Activated B cell treated with CpG ODN at 0.5 μM for 24 hours (primary cell): ENCODE data around the gene TPCN1. TPM values are rescaled to one million over a fixed set of nuclear protein-coding genes. Genes with fewer than 3 reads are reported as not detected.

Source experiments
- ATAC-seq: fragments of 200-7000 bp; cut with Tn5 transposase; one replicate; pipeline ENCODE4 v1.10.0; 2021; ENCODE audit warnings: low read depth, mild to moderate bottlenecking, moderate library complexity
- CTCF ChIA-PET: fragments of 350-600 bp; sonication (Branson Sonifier 250); formaldehyde crosslinking; loops from one replicate; lab custom pipeline; 2021; ENCODE audit warnings: antibody characterized with exemption; lab: Charles Lee
- POLR2A ChIA-PET: fragments of 350-600 bp; sonication (Branson Sonifier 250); formaldehyde crosslinking; loops from one replicate; lab custom pipeline; 2021; ENCODE audit warnings: antibody characterized with exemption; lab: Charles Lee
- DNase-seq: peaks from one replicate; pipeline ENCODE4 v3.0.0; 2022
- H3K27ac Mint-ChIP-seq: one replicate; pipeline ENCODE4 v1.8.0; 2020; ENCODE audit warnings: mixed read lengths
- H3K27me3 Mint-ChIP-seq: one replicate; pipeline ENCODE4 v1.8.0; 2021; ENCODE audit warnings: mixed read lengths
- H3K36me3 Mint-ChIP-seq: one replicate; pipeline ENCODE4 v1.8.0; 2021; ENCODE audit warnings: low read depth, mixed read lengths
- H3K4me1 Mint-ChIP-seq: one replicate; pipeline ENCODE4 v1.8.0; 2021; ENCODE audit warnings: mixed read lengths
- H3K4me3 Mint-ChIP-seq: one replicate; pipeline ENCODE4 v1.8.0; 2020; ENCODE audit warnings: mild to moderate bottlenecking, mixed read lengths
- H3K9me3 Mint-ChIP-seq: one replicate; pipeline ENCODE4 v1.8.0; 2020; ENCODE audit warnings: mixed read lengths
- CTCF ChIP-seq: fragments of 200-600 bp; IDR thresholded peaks from one replicate; pipeline ENCODE4 v1.8.0; 2022; ENCODE audit warnings: antibody characterized with exemption, mild to moderate bottlenecking
- intact Hi-C: fragments of 100-400 bp; cut with micrococcal nuclease; formaldehyde crosslinking; loops from one replicate; pipeline ENCODE4 v1.15.1; 2024
- total RNA-seq: library from RNA; stranded (reverse); gene quantifications from 2 replicates; pipeline ENCODE4 v1.2.3, GENCODE V29; 2022

Gene TPCN1
- total RNA-seq, 1 donor from 2014 or later, result 126 TPM

DNA sequence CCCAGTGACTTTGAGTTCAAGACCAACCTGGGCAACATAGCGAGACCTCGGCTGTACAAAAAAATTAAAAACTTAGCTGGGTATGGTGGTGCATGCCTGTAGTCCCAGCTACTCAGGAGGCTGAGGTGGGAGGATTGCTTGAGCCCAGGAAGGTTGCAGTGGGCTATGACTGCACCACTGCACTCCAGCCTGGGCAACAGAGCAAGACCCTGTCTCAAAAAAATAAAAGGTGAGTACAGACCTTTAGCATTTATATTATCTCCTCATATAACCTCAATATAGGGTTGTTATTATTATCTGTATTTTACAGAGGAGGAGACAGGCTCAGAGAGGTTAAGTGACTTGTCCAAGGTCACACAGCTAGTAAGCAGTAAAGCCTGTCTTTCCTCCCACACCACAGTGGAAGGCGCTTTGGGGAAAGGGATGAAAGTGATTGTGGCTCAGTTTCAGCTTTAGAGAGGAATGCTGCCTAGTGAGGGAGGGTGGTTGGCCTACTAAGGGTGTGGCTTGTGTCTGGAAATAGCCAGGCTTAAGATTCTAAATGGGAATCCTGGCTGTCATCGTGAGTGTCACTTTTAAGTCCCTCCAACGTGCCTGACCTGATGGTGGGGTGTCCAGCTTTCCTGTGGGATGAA is 7.2 kb downstream of the TPCN1 start:
- Mint-ChIP-seq H3K4me3 (no peak overlapping the region), H3K9me3 (no peaks in the 10 kb centered on the region), H3K4me1 (peaks cover 68% of the 10 kb centered on the region), H3K27me3 (no peaks in the 10 kb centered on the region), H3K36me3 (peaks cover 54% of the 10 kb centered on the region), H3K27ac (peak overlapping the region; percentile 90)
- intact Hi-C loops, result loop anchor here (1.0 kb wide), 3 partner anchors 7 to 43 kb away; partner anchors contain the start of genes DDX54, RITA1 and TPCN1
- ChIA-PET CTCF (no interaction called here), POLR2A (interaction anchor here (1.0 to 13.6 kb wide), 7 partner anchors 7 to 104 kb away, joined by 3 to 277 read pairs (median 52); partner anchors contain the start of genes DDX54, RITA1 and TPCN1)
- TF ChIP-seq CTCF, result no peak
- ATAC-seq, result no peak
- DNase-seq, result no peak

GRCh38 chr12:113230315-113231234 is 9.3 kb downstream of the TPCN1 start:
- POLR2A ChIA-PET, result interaction anchor here (0.6 to 13.6 kb wide), 17 partner anchors 9 to 250 kb away, joined by 3 to 277 read pairs (median 6); partner anchors contain the start of genes DDX54, RITA1, SLC8B1 and TPCN1
- H3K27me3 Mint-ChIP-seq, result no peaks in the 10 kb centered on the region
- peak overlapping the region; percentile 60 for H3K4me3 Mint-ChIP-seq
- H3K27ac Mint-ChIP-seq, result peak overlapping the region; percentile 90
- H3K36me3 Mint-ChIP-seq, result peaks cover 65% of the 10 kb centered on the region
- intact Hi-C loops, result loop anchor here (5.0 kb wide), 2 partner anchors 153 to 178 kb away; no protein-coding TSS in a partner anchor
- H3K4me1 Mint-ChIP-seq, result peaks cover 73% of the 10 kb centered on the region
- CTCF ChIA-PET, result interaction anchor here (0.7 to 2.1 kb wide), 8 partner anchors 10 to 36 kb away, joined by 3 to 12 read pairs (median 5); partner anchors contain the start of gene TPCN1
- no peak for TF ChIP-seq CTCF
- DNase-seq (no peak), ATAC-seq (no peak)
- no peaks in the 10 kb centered on the region for H3K9me3 Mint-ChIP-seq

DNA sequence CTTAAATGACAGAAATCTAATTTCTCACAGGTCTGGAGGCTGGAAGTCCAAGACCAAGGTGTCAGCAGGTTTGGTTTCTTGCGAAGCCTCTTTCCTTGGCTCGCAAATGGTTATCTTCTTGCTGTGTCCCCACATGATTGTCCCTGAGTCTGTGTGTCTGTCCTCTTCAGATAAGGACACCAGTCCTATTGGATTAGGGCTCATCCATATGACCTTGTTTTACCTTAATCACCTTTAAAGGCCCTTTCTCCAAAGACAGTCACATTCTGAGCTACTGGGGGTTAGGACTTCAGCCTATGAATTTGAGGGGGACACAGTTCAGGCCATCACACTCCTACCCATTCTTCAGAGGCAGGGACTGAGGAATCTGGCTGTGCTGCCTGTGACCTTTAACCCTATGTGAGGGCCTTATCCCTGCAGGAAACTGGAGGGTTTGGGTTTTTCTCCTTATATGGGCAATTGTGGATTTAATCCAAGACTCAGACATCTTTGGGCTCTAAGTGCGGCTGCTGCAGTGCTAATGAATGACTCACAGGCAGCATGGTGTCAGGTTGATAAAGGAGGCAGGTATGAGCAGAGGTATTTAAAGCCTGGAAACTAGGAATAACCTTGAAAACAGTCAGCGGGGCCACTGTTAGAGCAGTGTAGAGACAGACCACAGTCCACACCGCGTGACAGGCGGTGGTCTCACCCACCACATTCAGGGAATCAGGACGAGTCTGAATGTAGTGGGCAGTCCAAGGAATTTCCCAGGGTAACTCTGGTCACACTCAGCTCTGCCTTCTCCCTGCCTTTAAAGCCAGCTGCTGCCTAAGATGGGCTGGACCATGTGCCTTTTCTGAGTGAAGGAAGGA is 10.2 kb downstream of the TPCN1 start:
- DNase-seq, result no peak
- ChIA-PET CTCF (interaction anchor here (0.8 to 3.0 kb wide), 5 partner anchors 23 to 37 kb away, joined by 3 to 44 read pairs (median 12); no protein-coding TSS in a partner anchor), POLR2A (interaction anchor here (0.6 to 13.6 kb wide), 7 partner anchors 10 to 422 kb away, joined by 3 to 277 read pairs (median 52); partner anchors contain the start of genes DDX54, RITA1 and TPCN1)
- intact Hi-C loops, result loop anchor here (5.0 kb wide), 2 partner anchors 154 to 179 kb away; no protein-coding TSS in a partner anchor
- H3K27ac Mint-ChIP-seq, result peak overlapping the region; percentile 53
- H3K4me1 Mint-ChIP-seq, result peaks cover 79% of the 10 kb centered on the region
- H3K4me3 Mint-ChIP-seq, result no peak overlapping the region
- TF ChIP-seq CTCF, result no peak
- no peaks in the 10 kb centered on the region for H3K27me3 Mint-ChIP-seq
- H3K36me3 Mint-ChIP-seq, result peaks cover 71% of the 10 kb centered on the region
- H3K9me3 Mint-ChIP-seq, result no peaks in the 10 kb centered on the region
- no peak for ATAC-seq

DNA sequence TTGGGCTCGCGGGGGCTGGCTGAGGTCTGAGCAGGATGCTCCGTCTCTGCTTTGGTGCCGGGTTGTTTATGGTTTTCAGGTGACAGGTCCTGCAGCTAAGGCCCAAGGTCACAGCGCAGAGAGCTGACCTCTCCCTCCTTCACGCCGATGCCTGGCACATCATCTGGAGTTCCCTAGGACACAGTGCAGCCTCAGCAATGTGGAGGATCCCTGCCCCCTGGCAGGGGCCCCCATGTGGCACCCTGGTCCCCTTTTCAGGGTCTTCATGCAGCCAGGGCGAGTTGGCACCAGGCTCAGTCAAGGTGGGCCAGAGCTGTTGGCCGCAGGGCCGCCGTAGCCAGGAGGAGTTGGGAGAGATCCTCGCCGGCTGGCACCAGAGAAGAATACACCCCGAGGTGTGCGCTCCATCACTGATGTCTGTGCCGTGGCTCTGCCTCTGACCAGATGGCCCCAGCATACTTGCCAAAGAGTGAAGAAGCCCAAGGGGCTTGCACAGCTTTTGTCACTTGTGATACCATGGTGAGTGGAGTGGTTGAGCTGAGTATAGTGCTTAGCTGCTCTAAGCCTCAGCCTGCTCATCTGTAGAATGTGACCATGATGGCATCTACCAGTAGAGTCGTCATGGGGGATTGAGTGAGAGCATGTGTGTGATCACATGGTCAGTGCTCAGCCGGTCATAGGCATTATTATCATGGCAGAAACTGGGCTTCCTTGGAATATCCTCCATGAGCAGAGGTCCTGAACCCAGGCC is 11.0 kb downstream of the TPCN1 start:
- ChIA-PET CTCF (interaction anchor here (0.8 to 3.0 kb wide), 11 partner anchors 8 to 58 kb away, joined by 3 to 44 read pairs (median 6); partner anchors contain the start of genes DDX54, RITA1 and TPCN1), POLR2A (interaction anchor here (0.6 to 13.6 kb wide), 13 partner anchors 10 to 422 kb away, joined by 3 to 277 read pairs (median 6); partner anchors contain the start of genes DDX54, OAS2, RITA1 and SDSL)
- Mint-ChIP-seq H3K4me3 (peak overlapping the region; percentile 76), H3K27ac (peak overlapping the region; percentile 95), H3K4me1 (peaks cover 86% of the 10 kb centered on the region), H3K9me3 (no peaks in the 10 kb centered on the region), H3K27me3 (no peaks in the 10 kb centered on the region), H3K36me3 (peaks cover 65% of the 10 kb centered on the region)
- peak; percentile 9 for DNase-seq
- no peak for TF ChIP-seq CTCF
- intact Hi-C loops, result loop anchor here (5.0 kb wide), 2 partner anchors 155 to 180 kb away; no protein-coding TSS in a partner anchor
- ATAC-seq, result no peak
